Ramos (cell line): ENCODE data around the gene PGA4.
"Not testable (repeated sequence)": the region's sequence is repeated elsewhere in the genome, so short reads cannot be mapped to it uniquely, and the experiment has no call there.

Source experiments
- in situ Hi-C: fragments of 300-500 bp; cut with MboI; formaldehyde crosslinking; loops from one replicate; pipeline ENCODE4 v1.14.3; 2022; ENCODE audit warnings: low sequenced_read_pairs; ENCODE audit not compliant: unreplicated experiment

Gene PGA4

GRCh38 chr11:61203873-61204272 is 18.3 kb upstream of the PGA4 start:
- in situ Hi-C loops = not testable (repeated sequence)

DNA sequence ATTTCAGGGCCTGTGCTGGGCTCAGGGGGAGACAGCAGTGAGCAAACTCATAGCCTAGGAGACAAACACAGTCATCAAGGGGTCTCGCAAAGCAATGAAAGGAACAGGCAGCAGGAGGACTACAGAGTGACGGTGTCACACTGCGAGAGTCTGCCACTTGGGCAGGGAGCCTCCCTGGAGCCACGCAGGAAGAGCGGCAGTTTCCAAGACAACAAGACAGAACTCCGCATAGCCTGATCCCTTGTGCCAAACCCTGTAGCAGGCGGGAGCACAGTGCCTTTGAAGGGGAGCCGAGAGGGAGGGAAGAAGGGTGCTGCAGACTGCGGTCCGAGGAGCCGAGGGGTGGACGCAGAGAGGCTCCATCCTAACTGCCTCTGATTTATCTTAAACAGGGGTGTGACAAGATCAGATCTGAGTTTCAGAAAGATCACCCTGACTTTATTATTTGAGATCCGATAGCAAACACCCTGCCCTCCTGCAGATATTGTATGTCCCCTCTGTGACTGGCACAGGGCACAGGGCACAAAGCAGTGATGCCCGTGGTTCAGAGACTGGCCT is 17.6 kb upstream of the PGA4 start:
- in situ Hi-C loops = not testable (repeated sequence)

- in situ Hi-C loops = not testable (repeated sequence)
Observed at GRCh38 chr11:61207636-61208310, 14.4 kb upstream of the PGA4 start.

DNA sequence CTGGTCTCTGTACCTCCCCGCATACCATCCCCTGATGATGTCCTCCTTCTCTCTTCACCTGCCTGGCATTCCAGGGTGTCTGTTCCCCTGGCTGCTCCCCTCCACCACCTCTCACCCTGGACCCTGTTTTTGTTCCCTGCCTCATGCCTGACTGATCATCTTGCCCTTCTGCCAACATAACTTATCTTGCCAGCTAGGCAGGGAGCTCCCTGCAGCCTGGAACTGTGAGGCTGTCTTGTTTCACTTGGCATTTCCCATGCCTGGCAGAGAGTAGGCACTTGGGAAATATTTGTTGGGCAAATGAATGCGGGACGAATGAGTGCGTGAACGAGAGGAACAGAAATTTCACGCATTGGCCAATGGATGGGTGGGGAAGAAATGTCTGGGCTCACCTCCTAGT is 11.5 kb upstream of the PGA4 start:
- in situ Hi-C loops = not testable (repeated sequence)

GRCh38 chr11:61211327-61211952 is 10.7 kb upstream of the PGA4 start:
- in situ Hi-C loops = not testable (repeated sequence)

DNA sequence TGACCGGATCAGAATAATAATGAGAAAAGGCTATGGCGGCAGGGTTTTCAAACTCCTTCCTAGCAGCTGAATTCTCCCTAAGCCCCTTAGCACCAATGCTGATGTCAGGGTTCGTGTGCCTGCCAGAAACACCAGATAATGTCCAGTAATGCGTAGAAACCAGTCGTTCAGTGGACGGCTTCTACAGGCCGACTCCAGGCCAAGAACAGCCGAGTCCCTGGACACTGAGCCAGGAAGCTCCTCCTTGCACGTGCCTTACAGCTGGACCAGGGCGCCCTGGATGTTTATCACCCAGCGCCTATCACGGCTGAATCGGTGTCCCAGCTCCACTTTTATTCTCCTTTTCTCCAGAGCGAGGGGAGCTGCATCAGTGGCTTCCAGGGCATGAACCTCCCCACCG is 9.9 kb upstream of the PGA4 start:
- in situ Hi-C loops = not testable (repeated sequence)

DNA sequence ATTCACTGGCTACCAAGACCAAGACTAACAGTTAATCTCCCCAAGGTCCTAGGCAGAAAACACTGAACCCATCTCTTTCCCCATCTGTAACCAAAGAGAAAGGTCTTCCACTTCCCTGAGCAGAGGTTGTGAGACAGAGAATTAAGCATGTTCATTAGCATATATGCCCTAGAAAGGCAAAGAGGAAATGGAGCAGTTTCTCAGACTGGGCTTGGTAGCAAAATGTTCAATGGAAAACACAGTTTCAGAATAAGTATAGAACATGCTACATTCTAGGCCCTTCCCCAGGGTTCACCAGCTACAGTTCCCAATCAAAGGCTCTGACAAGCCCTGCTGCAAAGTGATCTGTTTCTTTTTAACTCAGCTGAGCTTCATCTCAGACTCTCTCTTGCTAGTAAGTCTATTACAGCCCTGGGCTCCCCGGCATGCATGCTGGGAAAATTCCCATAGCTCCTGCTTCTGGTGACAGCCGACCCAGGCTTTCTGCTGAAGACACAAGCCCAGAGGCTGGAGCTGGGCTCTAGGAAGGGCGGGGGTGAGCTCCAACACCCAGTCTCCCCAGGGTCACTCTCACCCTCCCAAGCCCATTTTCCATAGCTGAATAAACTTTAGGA is 8.3 kb upstream of the PGA4 start:
- in situ Hi-C loops = not testable (repeated sequence)

GRCh38 chr11:61218306-61218705 is 3.8 kb upstream of the PGA4 start:
- in situ Hi-C loops = not testable (repeated sequence)

DNA sequence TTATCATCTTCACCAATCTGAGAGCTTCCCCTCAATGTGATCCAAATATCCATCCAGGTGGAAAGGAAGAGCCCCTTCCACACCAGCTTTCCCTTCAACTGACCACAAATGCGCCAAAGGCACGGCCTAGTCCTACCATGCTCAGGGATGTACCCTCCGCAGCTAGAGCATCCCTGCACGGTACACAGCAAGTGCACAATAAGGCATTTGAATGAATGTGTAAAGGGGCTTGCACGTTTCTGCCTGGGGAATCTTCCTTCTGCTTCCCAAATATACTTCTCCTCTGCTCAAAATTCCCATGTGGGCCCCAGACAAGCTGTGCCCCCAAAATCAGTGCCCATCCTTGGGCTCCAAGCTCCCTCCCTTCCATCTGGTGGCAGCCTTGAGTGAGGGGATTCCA is 3.1 kb upstream of the PGA4 start:
- in situ Hi-C loops = not testable (repeated sequence)

GRCh38 chr11:61222692-61223091 is 545 bp downstream of the PGA4 start:
- in situ Hi-C loops = not testable (repeated sequence)

DNA sequence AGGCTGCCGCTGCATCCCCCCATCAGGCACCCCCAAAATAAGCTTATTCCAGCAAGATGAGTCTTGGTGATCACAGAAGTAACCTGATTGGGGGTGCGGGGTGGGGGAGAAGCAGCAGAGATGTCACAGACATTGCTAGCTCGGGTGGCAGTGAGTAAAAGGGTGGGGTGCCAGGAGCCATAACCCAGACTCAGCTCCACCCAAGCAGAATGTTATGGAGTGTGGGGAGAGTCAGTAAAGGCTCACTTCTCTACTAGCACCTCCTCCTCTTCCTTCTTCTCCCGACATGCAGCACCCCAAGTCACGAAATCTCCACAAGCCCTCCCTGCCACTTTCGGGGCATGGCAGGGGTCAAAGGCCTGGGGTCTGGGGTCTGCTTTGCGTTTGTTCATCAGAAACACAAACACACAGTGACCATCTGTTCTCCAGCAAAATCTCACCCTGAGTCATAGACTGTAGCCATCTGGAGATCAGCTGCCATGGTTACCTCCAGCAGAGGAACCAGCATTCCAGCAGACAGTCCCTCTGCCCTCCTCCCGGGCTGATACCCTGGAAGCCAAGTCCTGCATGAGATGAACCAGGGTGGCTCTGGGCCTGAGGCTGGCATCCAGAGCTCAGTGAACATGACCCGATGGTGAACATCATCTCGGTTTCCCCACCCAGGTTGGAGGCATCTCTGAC is 4.5 kb downstream of the PGA4 start:
- in situ Hi-C loops = not testable (repeated sequence)

DNA sequence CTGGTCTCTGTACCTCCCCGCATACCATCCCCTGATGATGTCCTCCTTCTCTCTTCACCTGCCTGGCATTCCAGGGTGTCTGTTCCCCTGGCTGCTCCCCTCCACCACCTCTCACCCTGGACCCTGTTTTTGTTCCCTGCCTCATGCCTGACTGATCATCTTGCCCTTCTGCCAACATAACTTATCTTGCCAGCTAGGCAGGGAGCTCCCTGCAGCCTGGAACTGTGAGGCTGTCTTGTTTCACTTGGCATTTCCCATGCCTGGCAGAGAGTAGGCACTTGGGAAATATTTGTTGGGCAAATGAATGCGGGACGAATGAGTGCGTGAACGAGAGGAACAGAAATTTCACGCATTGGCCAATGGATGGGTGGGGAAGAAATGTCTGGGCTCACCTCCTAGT is 7.3 kb downstream of the PGA4 start:
- in situ Hi-C loops = not testable (repeated sequence)

- in situ Hi-C loops = not testable (repeated sequence)
Observed at GRCh38 chr11:61231033-61231432, 8.9 kb downstream of the PGA4 start.

DNA sequence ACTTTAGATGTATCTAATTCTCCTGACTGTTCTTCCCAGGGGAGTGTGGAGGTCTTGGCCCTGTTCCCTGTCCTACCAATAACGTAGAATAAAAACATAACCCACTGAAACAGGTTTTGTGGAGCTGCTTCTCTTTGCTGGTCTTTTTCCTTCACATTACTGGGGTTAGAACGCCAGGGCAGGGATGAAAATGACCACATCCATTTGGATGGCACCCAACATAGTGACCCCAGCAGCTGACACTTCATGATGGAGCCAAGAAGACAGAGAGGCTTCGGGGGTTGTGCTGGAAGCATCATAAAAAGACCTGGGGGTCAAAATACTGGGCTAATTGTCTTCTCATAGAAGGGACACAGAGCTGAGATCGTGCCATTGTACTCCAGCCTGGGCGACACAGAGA is 9.4 kb downstream of the PGA4 start:
- in situ Hi-C loops = not testable (repeated sequence)

DNA sequence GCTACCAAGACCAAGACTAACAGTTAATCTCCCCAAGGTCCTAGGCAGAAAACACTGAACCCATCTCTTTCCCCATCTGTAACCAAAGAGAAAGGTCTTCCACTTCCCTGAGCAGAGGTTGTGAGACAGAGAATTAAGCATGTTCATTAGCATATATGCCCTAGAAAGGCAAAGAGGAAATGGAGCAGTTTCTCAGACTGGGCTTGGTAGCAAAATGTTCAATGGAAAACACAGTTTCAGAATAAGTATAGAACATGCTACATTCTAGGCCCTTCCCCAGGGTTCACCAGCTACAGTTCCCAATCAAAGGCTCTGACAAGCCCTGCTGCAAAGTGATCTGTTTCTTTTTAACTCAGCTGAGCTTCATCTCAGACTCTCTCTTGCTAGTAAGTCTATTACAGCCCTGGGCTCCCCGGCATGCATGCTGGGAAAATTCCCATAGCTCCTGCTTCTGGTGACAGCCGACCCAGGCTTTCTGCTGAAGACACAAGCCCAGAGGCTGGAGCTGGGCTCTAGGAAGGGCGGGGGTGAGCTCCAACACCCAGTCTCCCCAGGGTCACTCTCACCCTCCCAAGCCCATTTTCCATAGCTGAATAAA is 10.5 kb downstream of the PGA4 start:
- in situ Hi-C loops = not testable (repeated sequence)

GRCh38 chr11:61237130-61237529 is 15.0 kb downstream of the PGA4 start:
- in situ Hi-C loops = not testable (repeated sequence)

- in situ Hi-C loops = not testable (repeated sequence)
Observed at GRCh38 chr11:61240288-61240687, 18.1 kb downstream of the PGA4 start.

DNA sequence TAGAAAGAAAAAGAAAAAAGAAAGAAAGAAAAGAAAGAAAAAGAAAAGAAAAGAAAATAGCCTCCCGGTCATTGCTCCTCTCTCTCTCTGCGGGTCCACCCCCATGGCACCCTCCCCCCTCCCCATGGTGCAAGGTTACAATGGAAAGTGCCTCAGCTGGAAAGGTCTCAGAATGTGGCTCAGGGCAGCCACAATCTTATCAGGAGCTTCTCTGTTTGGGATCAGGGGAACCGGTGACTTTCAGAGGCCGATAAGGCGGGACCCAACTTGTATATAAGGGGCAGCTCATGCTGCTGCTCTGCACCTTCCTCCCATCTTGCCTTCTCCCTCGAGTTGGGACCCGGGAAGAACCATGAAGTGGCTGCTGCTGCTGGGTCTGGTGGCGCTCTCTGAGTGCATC is 18.7 kb downstream of the PGA4 start, which contains the start of gene PGA5:
Gene PGA5 (plus strand): TSS at position 301 of the 400 bp plus-strand sequence. CDS start 52 bp downstream, at position 353.
- in situ Hi-C loops = not testable (repeated sequence)

DNA sequence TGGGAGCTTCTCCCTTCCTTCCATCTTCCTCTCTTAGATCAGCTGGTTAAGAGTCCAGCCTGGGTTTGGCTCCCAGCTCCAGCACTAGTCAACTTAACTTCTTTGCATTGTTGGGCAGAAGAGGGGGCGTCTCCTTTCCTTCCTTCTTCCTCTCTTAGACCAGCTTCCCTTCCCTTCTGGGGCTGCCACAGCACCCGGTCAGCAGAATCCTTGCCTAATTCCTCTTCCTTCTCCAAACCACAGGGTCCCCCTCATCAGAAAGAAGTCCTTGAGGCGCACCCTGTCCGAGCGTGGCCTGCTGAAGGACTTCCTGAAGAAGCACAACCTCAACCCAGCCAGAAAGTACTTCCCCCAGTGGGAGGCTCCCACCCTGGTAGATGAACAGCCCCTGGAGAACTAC is 19.4 kb downstream of the PGA4 start:
- in situ Hi-C loops = not testable (repeated sequence)

- in situ Hi-C loops = not testable (repeated sequence)
Observed at GRCh38 chr11:61245284-61245964, 23.3 kb downstream of the PGA4 start.
